ENCODE results near the gene UBAC2.

DNA sequence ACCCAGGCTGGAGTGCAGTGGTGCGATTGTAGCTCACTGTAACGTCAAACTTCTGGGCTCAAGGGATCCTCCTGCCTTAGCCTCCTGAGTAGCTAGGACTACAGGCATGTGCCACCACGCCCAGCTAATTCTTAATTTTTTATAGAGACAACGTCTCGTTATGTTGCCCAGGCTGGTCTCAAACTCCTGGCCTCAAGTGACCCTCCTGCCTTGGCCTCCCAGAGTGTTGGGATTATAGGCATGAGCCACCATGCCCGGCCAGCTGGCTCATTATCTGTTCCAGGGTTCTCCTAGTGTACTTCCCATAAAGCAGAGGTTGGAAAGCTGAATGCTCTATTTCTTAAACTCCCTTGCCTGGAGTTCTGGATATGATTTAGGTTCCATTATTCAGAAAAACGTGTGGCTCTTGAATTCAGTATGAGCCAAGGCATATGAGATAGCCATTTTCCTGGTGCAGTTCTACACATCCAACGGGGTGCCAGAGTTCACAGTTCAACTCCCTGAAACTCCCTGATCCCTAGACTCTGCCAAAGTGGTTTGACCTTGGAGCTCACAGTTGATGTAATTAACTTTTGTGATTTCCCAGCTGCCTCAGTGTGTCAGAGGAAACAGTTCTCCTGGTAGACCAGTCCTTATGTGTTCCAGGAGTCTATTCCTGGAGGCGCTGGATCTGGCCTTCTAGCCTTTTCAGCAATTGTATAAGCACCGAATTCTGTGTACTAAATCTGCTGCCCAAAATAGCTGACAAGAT is 85.0 kb downstream of the UBAC2 start:
- TF ChIP-seq CTCF (IDR thresholded peaks at IDR 0.05 in 4 of 5, conservative IDR thresholded peaks at IDR 0.05 in 1 of 5) (no peak), POLR2A (IDR thresholded peaks at IDR 0.05) (no peak)
